ENCODE measurements around the gene TNNT3.

Gene TNNT3

GRCh38 chr11:1924181-1924580 lies 4.7 kb downstream of the TNNT3 start:
- no peak for FAIRE-seq

- FAIRE-seq: no peak
Measured at GRCh38 chr11:1924646-1925372, 5.3 kb downstream of the TNNT3 start.

DNA sequence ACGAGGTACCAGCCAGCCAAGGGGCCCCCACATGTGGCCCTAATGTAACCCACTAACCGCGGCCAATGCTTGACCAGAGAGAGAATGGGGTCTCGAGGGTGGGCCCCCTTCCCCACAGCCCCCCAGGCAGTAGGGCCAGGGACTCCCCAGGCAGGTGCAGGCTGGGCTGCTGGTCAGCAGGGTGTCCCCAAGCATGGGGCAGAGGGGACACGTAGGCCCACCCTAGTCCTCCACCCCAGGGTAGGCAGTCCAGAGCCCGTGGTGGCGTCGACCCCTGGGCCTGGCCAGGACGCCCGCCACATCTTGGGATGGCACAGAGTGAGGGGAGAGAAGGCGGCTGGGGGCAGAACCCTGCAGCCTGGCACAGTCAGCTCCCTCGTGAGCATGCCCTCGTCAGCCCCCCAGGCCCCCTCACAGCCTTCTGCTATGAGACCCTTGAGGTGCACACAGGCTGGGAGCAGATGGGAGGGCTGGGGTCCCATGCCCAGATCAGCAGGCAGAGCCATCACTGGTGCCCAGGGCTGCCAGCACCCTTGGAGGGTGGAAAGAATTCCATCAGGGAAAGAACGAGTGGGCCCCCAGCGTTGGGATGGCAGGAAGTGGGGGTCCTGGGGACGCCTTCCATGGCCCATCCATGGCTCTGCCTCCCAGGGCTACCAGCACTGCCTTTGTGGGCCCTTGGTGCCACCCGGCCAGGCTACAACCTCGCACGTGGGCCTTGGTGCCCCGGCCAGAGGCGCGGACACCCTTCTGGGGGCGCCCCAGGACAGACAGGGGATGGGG lies 6.1 kb downstream of the TNNT3 start:
- FAIRE-seq: no peak

DNA sequence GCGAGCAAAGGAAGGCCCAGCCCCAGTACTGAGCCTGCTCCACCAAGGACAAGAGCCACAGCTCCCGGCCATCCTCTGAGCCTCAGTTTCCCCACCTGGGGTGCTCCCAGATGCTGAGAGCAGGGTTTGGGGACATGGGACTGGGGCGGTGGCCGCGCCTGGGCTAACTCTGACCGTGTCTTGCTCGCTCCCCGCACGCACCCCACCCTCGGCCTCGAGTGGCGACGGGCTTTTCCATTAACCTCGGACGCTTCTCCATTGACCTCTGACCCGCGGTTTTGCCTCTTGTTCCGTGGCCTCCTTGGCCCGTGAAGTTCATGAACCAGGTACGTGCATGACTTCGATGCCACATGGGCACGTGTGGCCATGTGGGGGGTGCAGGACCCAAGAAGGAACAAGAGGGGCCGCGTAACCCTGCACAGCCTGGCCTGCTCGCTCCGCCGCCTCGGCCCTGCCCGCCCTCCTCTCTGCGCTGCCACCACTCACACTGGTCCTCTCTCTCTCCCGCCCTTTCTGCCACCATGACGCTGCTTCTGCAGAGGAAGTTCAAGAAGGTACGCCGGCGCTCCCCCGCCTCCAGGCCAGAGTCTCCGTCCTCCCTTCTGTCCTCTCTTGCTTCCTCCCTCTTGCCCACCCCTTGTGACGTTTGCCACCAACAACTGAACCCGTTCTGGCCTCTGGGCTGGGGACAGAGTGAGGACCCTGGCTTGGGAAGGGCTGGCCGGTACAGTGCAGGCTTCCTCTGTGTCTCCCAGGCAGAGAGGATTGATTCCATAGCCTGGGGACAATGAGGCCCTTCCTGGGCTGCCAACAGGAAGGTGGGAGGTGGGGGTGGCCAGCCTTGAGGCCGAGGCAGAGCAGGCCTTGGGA lies 6.9 kb downstream of the TNNT3 start:
- no peak for FAIRE-seq

DNA sequence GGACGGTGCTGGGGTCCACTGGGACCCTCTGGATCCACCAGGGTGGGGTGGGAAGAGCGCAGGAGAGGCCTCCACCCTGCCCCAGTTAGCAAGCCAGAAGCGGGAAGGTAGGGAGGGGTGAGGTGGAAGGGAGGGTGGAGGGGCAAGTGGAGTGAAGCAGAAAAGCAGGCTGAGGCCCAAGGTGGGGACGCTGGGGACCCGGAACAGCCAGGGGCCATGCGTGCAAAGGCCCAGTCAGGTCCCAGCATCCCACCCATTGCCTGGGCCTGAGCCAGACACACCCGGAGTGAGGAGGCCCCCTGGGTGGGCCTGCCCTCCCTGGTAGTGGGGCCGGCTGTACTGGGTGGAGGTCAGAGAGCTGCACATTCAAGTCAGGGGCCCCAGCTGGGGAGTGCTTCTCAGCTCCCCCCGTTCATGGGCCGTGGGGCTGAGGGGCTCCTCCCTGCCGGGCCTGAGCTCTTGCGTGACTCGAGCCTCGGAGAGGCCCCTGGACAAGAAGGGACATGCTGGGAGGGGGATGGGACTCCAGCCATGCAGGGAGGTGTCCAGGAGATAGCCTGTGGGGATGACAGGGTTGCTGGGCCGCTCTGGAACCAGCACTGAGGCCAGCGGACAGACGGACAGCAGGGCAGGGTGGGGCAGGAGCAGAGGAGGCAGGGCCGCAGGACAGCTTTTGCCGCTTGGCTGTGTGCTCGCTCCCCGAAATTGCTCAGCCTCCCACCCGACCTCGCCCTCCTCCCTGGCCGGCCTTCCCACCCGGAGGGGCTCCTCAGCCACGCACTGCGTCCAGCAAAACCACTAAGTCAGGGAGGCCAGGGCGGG lies 7.7 kb downstream of the TNNT3 start:
- FAIRE-seq: no peak

DNA sequence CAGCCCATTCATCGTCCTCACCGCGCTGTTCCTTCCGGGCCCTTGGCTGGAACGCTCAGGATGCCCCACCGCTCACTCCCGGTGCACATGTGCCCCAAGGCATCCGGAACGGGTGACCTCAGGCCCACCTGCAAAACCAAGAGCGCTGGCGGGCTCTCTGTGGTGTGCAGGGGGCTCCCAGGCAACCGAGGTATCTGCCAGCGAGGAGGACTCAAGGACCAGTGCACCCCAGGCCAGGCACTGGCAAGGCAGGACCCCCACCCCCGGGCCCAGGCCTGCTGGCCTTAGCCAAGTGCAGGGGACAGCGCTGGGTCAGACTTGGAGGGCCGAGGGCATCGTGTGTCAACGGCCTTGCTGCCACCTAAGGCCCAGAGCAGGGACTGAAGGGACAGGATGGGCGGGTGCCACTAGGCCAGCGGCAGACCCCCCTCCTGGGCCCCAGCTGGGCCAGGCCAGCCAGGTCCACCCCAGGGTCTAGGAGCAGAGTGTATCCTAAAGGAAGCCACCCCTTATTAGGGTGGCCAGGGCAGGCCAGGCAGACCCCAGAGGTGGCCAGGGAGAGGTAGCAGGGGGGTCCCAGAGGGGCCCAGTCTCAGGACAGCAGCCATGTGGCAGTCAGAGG lies 8.5 kb downstream of the TNNT3 start:
- no peak for FAIRE-seq

DNA sequence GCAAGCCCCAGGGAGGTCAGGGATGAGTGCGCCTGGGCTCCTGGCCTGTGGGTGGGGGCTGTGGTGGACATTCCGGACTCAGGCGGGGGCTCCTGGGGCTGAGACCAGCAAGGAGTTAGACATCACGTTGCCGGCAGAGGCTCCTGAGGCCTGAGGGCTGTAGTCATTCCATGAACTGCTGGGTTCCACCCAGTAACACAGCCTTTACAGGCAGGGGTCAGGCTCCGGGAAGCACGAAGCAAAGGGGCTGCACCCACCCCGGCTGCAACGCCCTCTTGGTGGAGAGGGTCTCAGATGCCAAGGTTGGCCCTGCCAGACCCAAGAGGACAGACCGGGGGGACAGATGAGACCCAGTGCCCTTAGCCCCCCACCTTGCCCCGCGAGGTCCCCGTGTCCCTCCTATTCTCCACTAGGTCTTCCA lies 9.0 kb downstream of the TNNT3 start:
- FAIRE-seq: no peak

DNA sequence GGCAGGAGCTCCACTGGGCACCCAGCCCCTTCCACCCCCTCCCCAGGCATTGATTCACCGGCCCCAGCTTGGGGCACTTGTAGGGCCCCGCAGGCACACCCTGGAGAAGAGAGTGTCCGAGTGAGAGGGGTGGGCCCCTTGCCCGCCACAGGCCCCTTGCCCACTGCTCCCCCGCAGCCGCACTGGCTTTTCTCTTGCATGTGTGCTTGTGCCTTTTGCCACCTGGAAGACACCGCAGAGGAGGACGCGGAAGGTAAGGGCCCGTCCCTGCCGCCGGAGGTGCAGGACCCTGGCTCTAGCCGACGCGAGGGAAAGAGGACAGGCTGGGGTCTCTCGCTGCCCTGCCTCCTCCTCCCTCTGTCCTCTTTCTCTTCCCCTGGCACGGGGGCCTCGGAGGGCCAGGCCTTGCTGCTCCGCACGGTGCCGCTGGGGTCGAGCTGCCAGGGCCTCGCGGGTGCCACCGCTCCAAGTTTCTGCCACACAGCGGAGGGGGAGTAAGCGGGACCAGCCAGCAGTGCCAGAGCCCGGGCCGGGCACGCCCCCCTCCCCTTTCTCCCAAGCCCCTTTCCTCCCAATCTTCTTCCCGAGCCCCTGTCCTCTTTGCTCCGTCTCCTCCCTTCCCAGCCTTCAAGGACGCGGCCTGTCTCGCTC lies 9.5 kb downstream of the TNNT3 start:
- FAIRE-seq: no peak

DNA sequence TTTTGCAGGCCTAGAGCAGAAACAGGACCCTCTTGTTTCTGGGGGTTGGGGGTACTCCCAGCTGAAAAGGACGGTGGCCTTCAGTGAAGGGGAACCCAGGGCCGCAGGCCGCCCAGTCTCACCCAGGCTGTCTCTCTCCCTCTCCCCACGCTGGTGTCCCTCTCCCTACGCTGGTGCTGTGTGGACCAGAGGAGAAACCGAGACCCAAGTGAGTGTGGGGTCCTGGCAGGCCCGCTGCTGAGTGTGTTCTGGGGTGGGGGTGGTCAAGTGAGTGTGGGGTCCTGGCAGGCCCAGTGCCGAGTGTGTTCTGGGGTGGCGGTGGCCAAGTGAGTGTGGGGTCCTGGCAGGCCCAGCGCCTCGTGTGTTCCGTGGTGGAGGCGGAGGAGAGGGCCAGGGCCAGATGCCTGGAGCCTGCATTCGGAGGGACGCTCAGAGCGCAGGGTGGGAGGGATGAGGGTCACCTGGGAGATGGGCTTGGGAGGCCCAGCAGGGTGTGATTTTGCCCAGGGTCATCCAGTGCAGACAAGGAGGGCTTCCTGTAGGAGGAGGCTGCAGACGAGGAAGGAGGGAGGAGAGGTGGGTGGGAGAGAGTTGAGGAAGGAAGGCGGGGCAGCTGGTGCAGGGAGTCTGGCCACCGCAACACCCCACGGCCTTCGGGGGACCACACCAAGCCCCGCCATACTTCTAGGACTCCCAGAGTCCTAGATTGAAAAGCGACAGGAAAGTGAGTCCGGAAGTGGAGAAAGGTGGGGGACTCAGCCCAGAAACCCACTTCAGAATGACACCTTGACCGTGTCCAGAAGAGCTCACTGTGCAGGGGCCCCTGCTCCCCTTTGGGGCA lies 10.3 kb downstream of the TNNT3 start:
- no peak for FAIRE-seq

DNA sequence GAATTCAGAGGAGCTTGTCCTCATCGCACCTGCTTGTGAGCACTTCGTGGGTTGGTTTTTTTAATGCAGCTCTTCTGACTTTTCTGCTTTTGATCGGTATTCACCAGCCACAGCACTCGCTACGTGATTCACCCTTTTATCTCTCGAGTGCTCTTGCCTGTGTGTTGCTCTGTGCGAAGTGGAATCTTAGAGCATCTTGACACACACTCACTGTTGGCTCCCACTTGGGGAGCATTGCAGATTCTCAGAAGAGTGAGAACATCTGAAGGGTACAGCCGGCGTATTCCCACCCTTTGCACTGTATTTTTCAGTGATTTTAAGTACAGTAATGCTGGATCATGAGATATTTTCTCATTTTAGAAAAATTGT lies 10.9 kb downstream of the TNNT3 start:
- no peak for FAIRE-seq

DNA sequence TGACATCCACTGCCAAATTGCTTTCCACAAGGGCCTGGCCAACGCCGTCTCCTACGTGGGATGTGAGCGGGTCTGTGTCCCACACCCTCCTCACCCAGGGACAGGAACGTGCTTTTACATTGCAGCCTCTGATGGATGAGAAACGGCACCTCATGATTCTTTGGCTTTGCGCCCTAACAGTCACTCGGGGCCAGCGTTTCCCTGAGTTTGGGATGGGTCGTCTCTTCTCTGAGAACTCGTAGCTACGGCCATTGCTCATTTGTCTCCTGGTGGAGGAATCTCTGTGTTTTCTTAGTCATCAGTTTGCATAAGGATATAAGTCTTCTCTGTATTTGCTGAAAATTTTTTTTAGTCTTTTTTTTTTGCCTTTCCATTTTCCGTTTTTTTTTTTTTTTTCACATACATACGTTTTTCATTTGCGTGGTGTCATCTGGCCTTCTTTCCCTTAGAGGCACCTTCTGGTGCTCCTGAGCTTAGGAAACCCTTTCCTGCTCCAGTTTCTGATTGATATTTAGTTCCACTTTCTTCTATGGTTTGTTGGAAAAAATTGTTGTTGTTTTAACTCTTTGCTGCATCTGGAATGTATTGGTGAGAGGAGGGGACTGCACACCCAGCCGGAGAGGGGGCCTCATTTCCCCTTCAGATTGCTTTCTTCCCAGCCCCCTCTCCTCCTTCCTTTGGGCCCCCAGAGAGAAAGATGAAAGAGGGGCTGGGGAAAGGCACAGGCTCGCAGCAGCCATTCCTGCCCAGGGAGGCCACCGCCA lies 12.0 kb downstream of the TNNT3 start:
- FAIRE-seq: no peak

- FAIRE-seq: no peak
Measured at GRCh38 chr11:1932105-1932480, 12.6 kb downstream of the TNNT3 start.

- FAIRE-seq: no peak
Measured at GRCh38 chr11:1932681-1933080, 13.2 kb downstream of the TNNT3 start.

DNA sequence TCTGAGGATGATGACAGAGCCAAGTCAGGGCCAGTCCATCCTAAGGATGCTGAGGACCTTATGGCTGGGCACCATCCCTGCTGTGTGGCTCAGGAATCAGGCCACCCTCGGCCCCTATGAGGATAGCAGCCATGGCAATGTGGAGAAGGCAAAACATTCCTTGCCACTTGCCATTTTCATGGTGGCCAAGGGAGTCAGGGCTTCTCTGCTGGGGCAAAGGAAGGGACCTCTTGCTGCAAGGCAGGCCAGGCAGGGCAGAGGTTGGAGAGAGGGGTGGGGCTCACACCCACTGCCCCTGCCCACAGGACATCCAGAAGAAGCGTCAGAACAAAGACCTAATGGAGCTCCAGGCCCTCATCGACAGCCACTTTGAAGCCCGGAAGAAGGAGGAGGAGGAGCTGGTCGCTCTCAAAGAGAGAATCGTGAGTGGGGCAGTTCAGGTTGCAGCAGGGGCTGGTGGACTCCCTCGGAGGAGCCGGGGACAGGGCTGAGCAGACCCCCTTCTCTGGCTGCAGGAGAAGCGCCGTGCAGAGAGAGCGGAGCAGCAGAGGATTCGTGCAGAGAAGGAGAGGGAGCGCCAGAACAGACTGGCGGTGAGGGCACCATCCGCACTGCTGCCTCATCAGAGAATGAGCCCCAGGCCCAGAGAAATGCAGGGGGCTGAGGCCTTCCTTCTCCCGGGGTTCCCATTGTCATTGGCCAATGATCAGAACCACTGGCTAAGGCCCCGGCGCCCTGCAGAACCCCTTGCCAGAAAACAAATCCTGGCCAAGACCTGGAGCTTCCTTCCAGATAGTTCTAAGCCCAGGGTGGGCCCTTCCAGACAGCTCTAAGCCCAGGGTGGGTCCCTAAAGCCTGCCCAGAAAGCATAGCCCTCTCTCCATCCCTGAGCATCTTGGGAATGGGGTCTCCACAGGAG lies 14.2 kb downstream of the TNNT3 start:
- FAIRE-seq: no peak

DNA sequence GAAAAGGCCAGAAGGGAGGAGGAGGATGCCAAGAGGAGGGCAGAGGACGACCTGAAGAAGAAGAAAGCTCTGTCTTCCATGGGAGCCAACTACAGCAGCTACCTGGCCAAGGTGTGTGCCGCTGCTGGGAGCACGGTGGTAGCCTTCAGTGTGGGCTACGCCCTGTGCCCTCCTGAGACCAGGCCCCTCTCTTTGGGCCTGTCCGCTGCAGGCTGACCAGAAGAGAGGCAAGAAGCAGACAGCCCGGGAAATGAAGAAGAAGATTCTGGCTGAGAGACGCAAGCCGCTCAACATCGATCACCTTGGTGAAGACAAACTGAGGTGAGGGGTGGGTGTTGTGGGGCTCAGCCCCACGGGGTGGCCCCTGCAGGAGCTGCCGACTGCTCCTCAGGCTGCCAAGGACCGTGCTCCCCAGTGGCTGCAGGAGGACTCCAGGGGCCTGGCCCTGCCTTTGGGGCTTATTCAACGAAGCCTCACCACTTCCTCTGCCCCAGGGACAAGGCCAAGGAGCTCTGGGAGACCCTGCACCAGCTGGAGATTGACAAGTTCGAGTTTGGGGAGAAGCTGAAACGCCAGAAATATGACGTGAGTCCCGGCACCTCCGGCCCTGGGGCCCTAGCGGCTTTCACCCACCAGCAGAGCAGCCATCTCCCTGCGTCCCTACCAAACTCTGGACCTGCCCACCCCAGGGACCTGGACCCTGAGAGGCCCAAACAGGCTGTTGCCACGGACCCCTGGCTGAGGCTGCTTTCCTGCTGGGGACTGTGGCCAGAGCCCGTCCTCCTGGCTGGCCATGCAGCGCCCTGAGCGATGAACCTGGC lies 15.0 kb downstream of the TNNT3 start:
- no peak for FAIRE-seq

GRCh38 chr11:1935156-1936071 lies 15.9 kb downstream of the TNNT3 start:
- FAIRE-seq: no peak
